H9 (cell line): Measurements from ENCODE around the gene YBX1. TPM values are rescaled to one million over a fixed set of nuclear protein-coding genes. Genes with fewer than 3 reads are reported as not detected.

Source experiments
- DNase-seq: peaks from one replicate; pipeline ENCODE4 v3.0.0-alpha.2; 2017
- H2AFZ ChIP-seq: one replicate; pipeline ENCODE4 v1.6.1; 2013; ENCODE audit warnings: mild to moderate bottlenecking, low read length, control low read depth, moderate library complexity
- H2AK5ac ChIP-seq: 2 replicates; pipeline ENCODE4 v1.6.1; 2013; ENCODE audit warnings: low read length, control low read depth, mixed read lengths; ENCODE audit not compliant: insufficient read length
- H2BK120ac ChIP-seq: one replicate; pipeline ENCODE4 v1.6.1; 2013; ENCODE audit warnings: low read depth, mild to moderate bottlenecking, low read length, control low read depth, inconsistent platforms; ENCODE audit not compliant: poor library complexity, severe bottlenecking
- H2BK12ac ChIP-seq: 2 replicates; pipeline ENCODE4 v1.6.1; 2013; ENCODE audit warnings: low read length, control low read depth, mixed read lengths, low read depth; ENCODE audit not compliant: insufficient read length
- H2BK15ac ChIP-seq: 2 replicates; pipeline ENCODE4 v1.6.1; 2013; ENCODE audit warnings: low read depth, low read length, control low read depth
- H2BK20ac ChIP-seq: one replicate; pipeline ENCODE4 v1.6.1; 2013; ENCODE audit warnings: low read depth, mild to moderate bottlenecking, low read length, control low read depth, inconsistent platforms; ENCODE audit not compliant: poor library complexity, severe bottlenecking
- H2BK5ac ChIP-seq: 2 replicates; pipeline ENCODE4 v1.6.1; 2013; ENCODE audit warnings: low read length, control low read depth, mixed read lengths; ENCODE audit not compliant: insufficient read length
- H3K14ac ChIP-seq: 2 replicates; pipeline ENCODE4 v1.6.1; 2013; ENCODE audit warnings: low read length, control low read depth; ENCODE audit not compliant: insufficient read depth
- H3K18ac ChIP-seq: 2 replicates; pipeline ENCODE4 v1.6.1; 2013; ENCODE audit warnings: low read depth, mild to moderate bottlenecking, mixed read lengths, low read length, control low read depth; ENCODE audit not compliant: insufficient read length
- H3K23ac ChIP-seq: 2 replicates; pipeline ENCODE4 v1.6.1; 2013; ENCODE audit warnings: low read length, control low read depth, mixed read lengths, low read depth; ENCODE audit not compliant: insufficient read length
- H3K23me2 ChIP-seq: 2 replicates; pipeline ENCODE4 v1.6.1; 2013; ENCODE audit warnings: low read depth, mild to moderate bottlenecking, mixed read lengths, low read length, control low read depth; ENCODE audit not compliant: insufficient read length, poor library complexity, severe bottlenecking
- H3K27ac ChIP-seq: 2 replicates; pipeline ENCODE4 v1.5.1; 2013; ENCODE audit warnings: low read length, control low read depth, mixed read lengths, low read depth; ENCODE audit not compliant: insufficient read length
- H3K27me3 ChIP-seq: 2 replicates; pipeline ENCODE4 v1.6.1; 2013; ENCODE audit warnings: low read length, control low read depth, inconsistent platforms; ENCODE audit not compliant: insufficient read depth
- H3K4ac ChIP-seq: 2 replicates; pipeline ENCODE4 v1.6.1; 2013; ENCODE audit warnings: low read depth, mild to moderate bottlenecking, control low read depth, inconsistent platforms, low read length, moderate library complexity
- H3K4me1 ChIP-seq: 2 replicates; pipeline ENCODE4 v1.6.1; 2013; ENCODE audit warnings: low read length, control low read depth, inconsistent platforms; ENCODE audit not compliant: insufficient read depth
- H3K4me2 ChIP-seq: 2 replicates; pipeline ENCODE4 v1.6.1; 2013; ENCODE audit warnings: low read length, control low read depth, mixed read lengths; ENCODE audit not compliant: insufficient read length, insufficient read depth
- H3K56ac ChIP-seq: 2 replicates; pipeline ENCODE4 v1.6.1; 2013; ENCODE audit warnings: low read depth, mild to moderate bottlenecking, mixed read lengths, low read length, control low read depth; ENCODE audit not compliant: insufficient read length
- H3K79me1 ChIP-seq: 2 replicates; pipeline ENCODE4 v1.6.1; 2013; ENCODE audit warnings: low read depth, mild to moderate bottlenecking, moderate library complexity, low read length, control low read depth, inconsistent platforms; ENCODE audit not compliant: insufficient read depth, poor library complexity, severe bottlenecking
- H3K79me2 ChIP-seq: 2 replicates; pipeline ENCODE4 v1.6.1; 2013; ENCODE audit warnings: low read length, control low read depth, inconsistent platforms; ENCODE audit not compliant: insufficient read depth
- H3K9ac ChIP-seq: 2 replicates; pipeline ENCODE4 v1.6.1; 2013; ENCODE audit warnings: low read length, control low read depth, mixed read lengths; ENCODE audit not compliant: insufficient read length; ENCODE audit errors: extremely low read depth
- H3K9me3 ChIP-seq: one replicate; pipeline ENCODE4 v1.6.1; 2013; ENCODE audit warnings: low read depth, low read length, inconsistent platforms; ENCODE audit not compliant: control insufficient read depth
- H3T11ph ChIP-seq: one replicate; pipeline ENCODE4 v1.6.1; 2013; ENCODE audit warnings: mild to moderate bottlenecking, low read length, control low read depth, inconsistent platforms
- H4K20me1 ChIP-seq: one replicate; pipeline ENCODE4 v1.6.1; 2013; ENCODE audit not compliant: control insufficient read depth, insufficient read length, insufficient read depth
- H4K5ac ChIP-seq: 2 replicates; pipeline ENCODE4 v1.6.1; 2013; ENCODE audit warnings: low read depth, mild to moderate bottlenecking, mixed read lengths, low read length, control low read depth; ENCODE audit not compliant: insufficient read length
- H4K8ac ChIP-seq: replicated peaks from 2 replicates; pipeline ENCODE4 v1.6.1; 2013; ENCODE audit warnings: low read length, control low read depth, mixed read lengths, low read depth; ENCODE audit not compliant: insufficient read length
- H4K91ac ChIP-seq: 2 replicates; pipeline ENCODE4 v1.6.1; 2013; ENCODE audit warnings: low read depth, mild to moderate bottlenecking, moderate library complexity, mixed read lengths, low read length, control low read depth; ENCODE audit not compliant: insufficient read length
- H3K27ac Mint-ChIP-seq, 3 experiments: 2 replicates in 2 of 3; 3 replicates in 1 of 3; pipeline ENCODE4 v1.8.0; 2020 to 2021; ENCODE audit warnings: mixed read lengths in 3 of 3, mild to moderate bottlenecking in 1 of 3, moderate library complexity in 1 of 3
- H3K27me3 Mint-ChIP-seq: 2 replicates; pipeline ENCODE4 v1.8.0; 2021; ENCODE audit warnings: low read depth, mild to moderate bottlenecking, moderate library complexity, mixed read lengths
- H3K36me3 Mint-ChIP-seq, 3 experiments: 2 replicates in 2 of 3; 3 replicates in 1 of 3; pipeline ENCODE4 v1.8.0; 2020 to 2021; ENCODE audit warnings: low read depth in 3 of 3, mixed read lengths in 3 of 3; ENCODE audit not compliant: insufficient read depth in 1 of 3
- H3K4me1 Mint-ChIP-seq, 2 experiments: 2 replicates each; pipeline ENCODE4 v1.8.0; 2020; ENCODE audit warnings: mixed read lengths in 2 of 2
- H3K4me3 Mint-ChIP-seq, 2 experiments: 2 replicates in 1 of 2; 3 replicates in 1 of 2; pipeline ENCODE4 v1.8.0; 2020 to 2021; ENCODE audit warnings: mild to moderate bottlenecking in 2 of 2, mixed read lengths in 2 of 2, moderate library complexity in 1 of 2
- H3K9me3 Mint-ChIP-seq, 2 experiments: 2 replicates in 1 of 2; 3 replicates in 1 of 2; pipeline ENCODE4 v1.8.0; 2020; ENCODE audit warnings: mild to moderate bottlenecking in 2 of 2, mixed read lengths in 2 of 2, moderate library complexity in 1 of 2
- CTCF ChIP-seq: fragments of 200-600 bp; sonication (generic); conservative IDR thresholded peaks from 3 replicates; pipeline ENCODE4 v1.8.0; 2021; ENCODE audit warnings: antibody characterized with exemption, mild to moderate bottlenecking
- WGBS: extraction: QIAGEN DNeasy Blood & Tissue Kit; methylation state at CpG from one replicate; pipeline ENCODE4 v1.1.7; 2013; ENCODE audit warnings: missing lambda C conversion rate, low lambda C conversion rate, mixed read lengths; ENCODE audit not compliant: insufficient read length; ENCODE audit errors: extremely low coverage; 5-methylcytosine and 5-hydroxymethylcytosine counted together
- total RNA-seq: library from RNA; stranded (reverse); gene quantifications from 2 replicates; pipeline ENCODE4 v1.2.1, GENCODE V29; 2021

The YBX1 gene
- total RNA-seq, 1 experiment from 2014 or later: 1,019 TPM

GRCh38 chr1:42692461-42692860 lies 10.2 kb downstream of the YBX1 start:
- Histone ChIP-seq H3K27ac (no peak overlapping the region), H3K4me2 (no peak overlapping the region)
- H3K4me3 Mint-ChIP-seq: no peak overlapping the region

More at GRCh38 chr1:42692461-42692860, 10.2 kb downstream of the YBX1 start:
- Histone ChIP-seq H3K4ac (no peak overlapping the region), H3K4me1 (no peaks in the 10 kb centered on the region), H2AFZ (no peak overlapping the region), H3K56ac (no peak overlapping the region), H3K14ac (no peak overlapping the region), H3T11ph (no peak overlapping the region), H4K20me1 (no peaks in the 10 kb centered on the region), H3K79me1 (peaks cover 6% of the 10 kb centered on the region), H2BK12ac (no peak overlapping the region), H4K8ac (no peak overlapping the region), H3K23ac (no peak overlapping the region), H2BK120ac (no peak overlapping the region), H3K9ac (no peak overlapping the region), H3K27me3 (no peaks in the 10 kb centered on the region), H2BK20ac (no peak overlapping the region), H3K23me2 (no peaks in the 10 kb centered on the region), H3K9me3 (no peaks in the 10 kb centered on the region), H2BK5ac (no peak overlapping the region), H4K5ac (no peak overlapping the region), H3K18ac (no peak overlapping the region), H2AK5ac (no peak overlapping the region), H4K91ac (no peak overlapping the region), H3K79me2 (peaks cover 62% of the 10 kb centered on the region), H2BK15ac (no peak overlapping the region)
- H3K27ac Mint-ChIP-seq: peak overlapping the region; percentile 2 to 81 (median 63); a peak in 4 of 7 replicates
- WGBS: no CpG with 5 or more reads among the region's 5 CpGs
- TF ChIP-seq CTCF: no peak
- H3K4me1 Mint-ChIP-seq: peaks cover 40 to 47% of the 10 kb centered on the region in 2 experiments
- DNase-seq: no peak
- no peaks in the 10 kb centered on the region for H3K9me3 Mint-ChIP-seq
- peaks cover 28 to 63% (median 54%) of the 10 kb centered on the region in 3 experiments for H3K36me3 Mint-ChIP-seq
- H3K27me3 Mint-ChIP-seq: no peaks in the 10 kb centered on the region; the same call in 1 of the 2 replicates
